Endodermal cell (in vitro differentiated cells): ENCODE results near the gene ARFIP1. TPM values are rescaled to one million over a fixed set of nuclear protein-coding genes. Genes with fewer than 3 reads are reported as not detected.

Experiments used
- DNase-seq: peaks from one replicate; pipeline ENCODE4 v3.0.0-alpha.2; 2017
- H3K27ac ChIP-seq: 2 replicates; pipeline ENCODE4 v1.5.1; 2013; ENCODE audit warnings: mild to moderate bottlenecking, low read depth, low read length, moderate library complexity
- H3K27me3 ChIP-seq: 2 replicates; pipeline ENCODE4 v1.6.1; 2013; ENCODE audit warnings: mild to moderate bottlenecking, low read length, moderate library complexity; ENCODE audit not compliant: insufficient read depth, control insufficient read depth, poor library complexity, severe bottlenecking
- H3K36me3 ChIP-seq: 2 replicates; pipeline ENCODE4 v1.7.0; 2013; ENCODE audit warnings: mild to moderate bottlenecking, low read length, moderate library complexity; ENCODE audit not compliant: control insufficient read depth, insufficient read depth
- H3K4me1 ChIP-seq: one replicate; pipeline ENCODE4 v1.7.0; 2013; ENCODE audit warnings: low read length; ENCODE audit not compliant: control insufficient read depth, insufficient read depth
- H3K4me3 ChIP-seq: 2 replicates; pipeline ENCODE4 v1.5.1; 2013; ENCODE audit warnings: mild to moderate bottlenecking, low read length, moderate library complexity
- H3K9ac ChIP-seq: 2 replicates; pipeline ENCODE4 v1.6.1; 2013; ENCODE audit warnings: mild to moderate bottlenecking, low read length, moderate library complexity; ENCODE audit not compliant: poor library complexity, severe bottlenecking; ENCODE audit errors: extremely low read depth
- H3K9me3 ChIP-seq: 2 replicates; pipeline ENCODE4 v1.6.1; 2013; ENCODE audit warnings: mild to moderate bottlenecking, low read length, moderate library complexity; ENCODE audit not compliant: control insufficient read depth
- H3K27ac Mint-ChIP-seq: 2 replicates; pipeline ENCODE4 v1.8.0; 2020; ENCODE audit warnings: mixed read lengths
- H3K27me3 Mint-ChIP-seq: 2 replicates; pipeline ENCODE4 v1.8.0; 2021; ENCODE audit warnings: mild to moderate bottlenecking, mixed read lengths; ENCODE audit not compliant: insufficient read depth
- H3K36me3 Mint-ChIP-seq: 2 replicates; pipeline ENCODE4 v1.8.0; 2020; ENCODE audit warnings: low read depth, mixed read lengths
- H3K4me1 Mint-ChIP-seq: 2 replicates; pipeline ENCODE4 v1.8.0; 2020; ENCODE audit warnings: mixed read lengths
- H3K4me3 Mint-ChIP-seq: 2 replicates; pipeline ENCODE4 v1.8.0; 2020; ENCODE audit warnings: mild to moderate bottlenecking, moderate library complexity, mixed read lengths
- H3K9me3 Mint-ChIP-seq: 2 replicates; pipeline ENCODE4 v1.8.0; 2020; ENCODE audit warnings: mild to moderate bottlenecking, mixed read lengths
- CTCF ChIP-seq: fragments of 200-600 bp; sonication (generic); conservative IDR thresholded peaks from 2 replicates; pipeline ENCODE4 v1.5.0; 2021; ENCODE audit warnings: antibody characterized with exemption, mild to moderate bottlenecking
- WGBS, 2 experiments: methylation state at CpG; one replicate each; pipeline versions ENCODE4 v1.1.5 to v1.1.7; 2013; ENCODE audit warnings: missing lambda C conversion rate in 2 of 2, mixed read lengths in 1 of 2; ENCODE audit not compliant: insufficient coverage in 1 of 2, insufficient read length in 1 of 2; 5-methylcytosine and 5-hydroxymethylcytosine counted together
- total RNA-seq, 2 donors: library from RNA; stranded (reverse); fragmentation: NEBNext Ultra II Directional in 1 of 2; extraction: Animal tissue kit (Norgen Biotek cat#: 25700) in 1 of 2; gene quantifications; 2 replicates in 1 of 2; 3 replicates in 1 of 2; pipeline ENCODE4 v1.2.1, GENCODE V29; 2021

ARFIP1 gene
- total RNA-seq, 2 donors from 2014 or later: 34.3 to 39.4 TPM

GRCh38 chr4:152880263-152880662 lies 100.5 kb downstream of the ARFIP1 start:
- WGBS, 2 experiments: 89% methylated on average over 1 of the region's 2 CpGs; no CpG with 5 or more reads in 1 of the 2 experiments
- Histone ChIP-seq H3K36me3 (peaks cover 38% of the 10 kb centered on the region), H3K9ac (no peak overlapping the region), H3K9me3 (peaks cover 29% of the 10 kb centered on the region), H3K4me1 (no peaks in the 10 kb centered on the region), H3K4me3 (no peak overlapping the region), H3K27ac (no peak overlapping the region), H3K27me3 (no peaks in the 10 kb centered on the region)
- peaks cover 23% of the 10 kb centered on the region for H3K9me3 Mint-ChIP-seq
- H3K27me3 Mint-ChIP-seq: no peaks in the 10 kb centered on the region
- TF ChIP-seq CTCF: no peak
- no peak overlapping the region for H3K27ac Mint-ChIP-seq
- H3K4me3 Mint-ChIP-seq: no peak overlapping the region
- peaks cover 43% of the 10 kb centered on the region for H3K36me3 Mint-ChIP-seq
- DNase-seq: no peak
- H3K4me1 Mint-ChIP-seq: no peaks in the 10 kb centered on the region

- peaks cover 11% of the 10 kb centered on the region for H3K9me3 Mint-ChIP-seq
- 98 to 100% methylated on average over 1 of the region's 1 CpG for WGBS, 2 experiments
- H3K4me3 ChIP-seq: no peak overlapping the region
These were observed 102.2 kb downstream of the ARFIP1 start for GRCh38 chr4:152881974-152882373.

GRCh38 chr4:152885185-152885584 lies 105.4 kb downstream of the ARFIP1 start:
- Histone ChIP-seq H3K27me3 (no peaks in the 10 kb centered on the region), H3K27ac (no peak overlapping the region), H3K9me3 (no peaks in the 10 kb centered on the region), H3K36me3 (peaks cover 26% of the 10 kb centered on the region), H3K4me1 (no peaks in the 10 kb centered on the region), H3K4me3 (no peak overlapping the region), H3K9ac (no peak overlapping the region)
- Mint-ChIP-seq H3K36me3 (peaks cover 13% of the 10 kb centered on the region), H3K27me3 (no peaks in the 10 kb centered on the region), H3K9me3 (no peaks in the 10 kb centered on the region), H3K27ac (no peak overlapping the region), H3K4me1 (no peaks in the 10 kb centered on the region), H3K4me3 (no peak overlapping the region)
- no peak for DNase-seq
- no peak for TF ChIP-seq CTCF
- WGBS, 2 experiments: 93 to 100% methylated on average over 4 to 5 of the region's 5 CpGs

More at GRCh38 chr4:152881974-152882373, 102.2 kb downstream of the ARFIP1 start:
- peaks cover 11% of the 10 kb centered on the region for H3K9me3 ChIP-seq
- H3K27me3 ChIP-seq: no peaks in the 10 kb centered on the region
- no peak for TF ChIP-seq CTCF
- H3K27me3 Mint-ChIP-seq: no peaks in the 10 kb centered on the region
- H3K27ac Mint-ChIP-seq: no peak overlapping the region
- DNase-seq: no peak
- H3K4me1 Mint-ChIP-seq: no peaks in the 10 kb centered on the region
- no peak overlapping the region for H3K4me3 Mint-ChIP-seq
- peaks cover 26% of the 10 kb centered on the region for H3K36me3 Mint-ChIP-seq
- peaks cover 32% of the 10 kb centered on the region for H3K36me3 ChIP-seq
- no peaks in the 10 kb centered on the region for H3K4me1 ChIP-seq
- H3K9ac ChIP-seq: no peak overlapping the region
- no peak overlapping the region for H3K27ac ChIP-seq
